Neural crest cell (in vitro differentiated cells): ENCODE results near the gene ZNF317. TPM values are rescaled to one million over a fixed set of nuclear protein-coding genes. Genes with fewer than 3 reads are reported as not detected.

Source experiments
- DNase-seq: peaks from one replicate; pipeline ENCODE4 v3.0.0; 2021; ENCODE audit warnings: low read depth, mixed read lengths, low spot score
- H3K27ac Mint-ChIP-seq: one replicate; pipeline ENCODE4 v1.8.0; 2021; ENCODE audit warnings: mild to moderate bottlenecking, mixed read lengths; ENCODE audit not compliant: unreplicated experiment
- H3K27me3 Mint-ChIP-seq: 2 replicates; pipeline ENCODE4 v1.8.0; 2021; ENCODE audit warnings: low read depth, mild to moderate bottlenecking, mixed read lengths
- H3K36me3 Mint-ChIP-seq: 2 replicates; pipeline ENCODE4 v1.8.0; 2021; ENCODE audit warnings: low read depth, mild to moderate bottlenecking, mixed read lengths
- H3K4me1 Mint-ChIP-seq: 2 replicates; pipeline ENCODE4 v1.8.0; 2021; ENCODE audit warnings: mixed read lengths
- H3K4me3 Mint-ChIP-seq: one replicate; pipeline ENCODE4 v1.8.0; 2021; ENCODE audit warnings: mild to moderate bottlenecking, mixed read lengths
- H3K9me3 Mint-ChIP-seq: 2 replicates; pipeline ENCODE4 v1.8.0; 2021; ENCODE audit warnings: mixed read lengths
- CTCF ChIP-seq: fragments of 200-600 bp; sonication (generic); conservative IDR thresholded peaks from 2 replicates; pipeline ENCODE4 v1.5.0; 2021; ENCODE audit warnings: antibody characterized with exemption, mild to moderate bottlenecking
- total RNA-seq: library from RNA; stranded (reverse); gene quantifications from 2 replicates; pipeline ENCODE4 v1.2.1, GENCODE V29; 2021

The ZNF317 gene
- total RNA-seq, 1 donor from 2014 or later, result 44.0 TPM

GRCh38 chr19:9171393-9171991 is 31.3 kb downstream of the ZNF317 start:
- Mint-ChIP-seq H3K27me3 (no peaks in the 10 kb centered on the region), H3K4me1 (no peaks in the 10 kb centered on the region), H3K27ac (no peak overlapping the region), H3K4me3 (no peak overlapping the region), H3K36me3 (peaks cover 19% of the 10 kb centered on the region), H3K9me3 (peaks cover 4% of the 10 kb centered on the region)
- DNase-seq, result no peak
- no peak for TF ChIP-seq CTCF

DNA sequence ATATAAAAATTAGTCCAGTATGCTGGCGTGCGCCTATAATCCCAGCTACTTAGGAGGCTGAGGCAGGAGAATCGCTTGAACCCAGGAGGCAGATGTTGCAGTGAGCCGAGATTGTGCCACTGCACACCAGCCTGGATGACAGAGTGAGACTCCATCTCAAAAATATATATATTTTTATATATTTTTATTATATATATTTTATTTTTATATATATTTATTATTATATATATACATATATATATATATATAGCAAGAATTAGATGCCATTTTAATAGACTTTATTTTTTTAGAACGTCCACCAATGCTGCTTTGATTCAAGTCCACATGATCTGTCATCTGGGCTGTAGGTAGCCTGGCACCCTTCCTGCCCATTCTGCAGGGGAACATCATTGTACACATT is 35.1 kb downstream of the ZNF317 start:
- DNase-seq, result no peak
- H3K27me3 Mint-ChIP-seq, result peaks cover 10% of the 10 kb centered on the region
- H3K27ac Mint-ChIP-seq, result no peak overlapping the region
- TF ChIP-seq CTCF, result no peak
- H3K36me3 Mint-ChIP-seq, result peaks cover 24% of the 10 kb centered on the region
- no peak overlapping the region for H3K4me3 Mint-ChIP-seq
- H3K4me1 Mint-ChIP-seq, result no peaks in the 10 kb centered on the region
- peaks cover 8% of the 10 kb centered on the region for H3K9me3 Mint-ChIP-seq

DNA sequence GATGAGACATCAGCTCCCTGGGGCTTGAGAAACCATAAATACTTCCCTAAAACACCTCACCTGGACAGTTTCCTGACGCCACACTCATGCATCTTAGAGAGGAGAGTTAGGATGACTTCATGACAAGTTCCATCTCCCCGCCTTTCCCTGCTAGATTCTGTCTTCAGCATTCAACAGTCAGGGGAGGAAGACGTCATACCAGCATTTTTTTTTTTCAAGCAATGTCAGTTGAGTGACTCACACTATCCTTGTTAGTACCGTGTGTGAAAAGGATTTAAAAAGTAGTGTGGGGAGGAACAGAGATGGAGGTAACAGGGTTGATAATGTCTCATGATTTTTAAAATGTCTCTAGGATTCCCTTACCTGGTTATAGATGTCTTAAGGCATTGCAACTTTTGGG is 38.7 kb downstream of the ZNF317 start, which contains the start of gene OR7D2:
TSS of gene OR7D2 (plus strand) at position 79 of the 400 bp plus-strand sequence. CDS start 6,803 bp downstream, outside the sequence.
- no peaks in the 10 kb centered on the region for H3K4me1 Mint-ChIP-seq
- no peak for DNase-seq
- H3K27me3 Mint-ChIP-seq, result peaks cover 10% of the 10 kb centered on the region
- peaks cover 23% of the 10 kb centered on the region for H3K36me3 Mint-ChIP-seq
- TF ChIP-seq CTCF, result no peak
- H3K4me3 Mint-ChIP-seq, result no peak within 1 kb of the TSS
- H3K27ac Mint-ChIP-seq, result no peak within 1 kb of the TSS
- H3K9me3 Mint-ChIP-seq, result peaks cover 8% of the 10 kb centered on the region

DNA sequence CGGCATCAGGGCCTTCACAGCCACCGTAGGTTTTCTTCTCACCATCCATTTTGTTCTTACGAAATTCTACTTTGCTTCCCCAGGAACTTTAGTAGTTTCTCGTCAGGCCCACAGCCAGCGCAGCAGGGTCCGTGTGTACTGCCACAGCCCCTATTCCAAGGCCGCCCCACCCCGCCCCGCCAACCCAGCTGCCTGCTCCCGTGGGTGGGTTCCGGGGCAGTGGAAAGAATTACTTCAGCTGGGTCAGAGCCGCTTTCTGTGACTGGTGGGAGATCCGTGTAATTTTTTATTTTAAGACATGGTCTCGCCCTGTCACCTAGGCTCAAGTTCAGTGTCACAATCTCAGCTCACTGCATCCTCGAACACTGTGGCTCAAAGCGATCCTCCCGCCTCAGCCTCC is 42.8 kb downstream of the ZNF317 start:
- Mint-ChIP-seq H3K4me3 (no peak overlapping the region), H3K4me1 (no peaks in the 10 kb centered on the region), H3K27ac (no peak overlapping the region), H3K36me3 (peaks cover 14% of the 10 kb centered on the region), H3K27me3 (peaks cover 5% of the 10 kb centered on the region), H3K9me3 (peaks cover 12% of the 10 kb centered on the region)
- no peak for DNase-seq
- TF ChIP-seq CTCF, result no peak

DNA sequence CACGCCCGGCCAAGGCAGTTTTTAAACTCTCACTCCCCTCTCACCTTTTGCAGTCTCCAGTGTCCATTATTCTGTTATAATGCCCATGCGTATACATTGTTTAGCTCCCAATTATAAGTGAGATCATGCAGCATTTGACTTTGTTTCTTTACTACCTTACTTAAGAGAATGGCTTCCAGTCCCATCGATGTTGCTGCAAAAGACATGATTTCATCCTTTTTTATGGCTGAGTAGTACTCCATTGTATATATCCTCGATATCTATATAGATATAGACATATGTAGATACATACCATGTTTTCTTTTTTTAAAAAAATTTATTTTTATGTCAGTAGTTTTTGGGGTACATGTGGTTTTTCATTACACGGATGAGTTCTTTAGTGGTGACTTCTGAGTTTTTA is 47.0 kb downstream of the ZNF317 start:
- TF ChIP-seq CTCF, result no peak
- Mint-ChIP-seq H3K27me3 (peaks cover 8% of the 10 kb centered on the region), H3K27ac (no peak overlapping the region), H3K36me3 (peaks cover 11% of the 10 kb centered on the region), H3K9me3 (peaks cover 16% of the 10 kb centered on the region), H3K4me1 (no peaks in the 10 kb centered on the region), H3K4me3 (no peak overlapping the region)
- no peak for DNase-seq
